ENCODE results near the gene RGS3.

RGS3 gene

GRCh38 chr9:113492343-113493202 lies 29.0 kb downstream of the RGS3 start:
- ATAC-seq: no peak

DNA sequence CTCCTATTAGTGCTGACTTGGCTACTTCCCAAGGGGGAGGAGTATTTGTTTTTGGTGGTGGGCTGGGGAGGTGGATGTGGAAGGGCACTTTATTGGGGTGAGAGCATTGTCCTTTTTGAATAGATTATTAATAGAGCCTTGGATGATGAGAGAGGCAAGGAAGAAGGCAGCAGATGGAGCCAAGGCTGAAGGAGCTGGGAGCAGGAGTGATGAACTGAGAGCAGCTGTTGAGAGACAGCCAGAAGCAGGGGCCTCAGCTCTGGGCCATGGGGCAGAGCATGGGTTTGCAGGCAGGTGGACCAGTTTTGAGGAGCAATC lies 29.6 kb downstream of the RGS3 start:
- ATAC-seq: no peak

DNA sequence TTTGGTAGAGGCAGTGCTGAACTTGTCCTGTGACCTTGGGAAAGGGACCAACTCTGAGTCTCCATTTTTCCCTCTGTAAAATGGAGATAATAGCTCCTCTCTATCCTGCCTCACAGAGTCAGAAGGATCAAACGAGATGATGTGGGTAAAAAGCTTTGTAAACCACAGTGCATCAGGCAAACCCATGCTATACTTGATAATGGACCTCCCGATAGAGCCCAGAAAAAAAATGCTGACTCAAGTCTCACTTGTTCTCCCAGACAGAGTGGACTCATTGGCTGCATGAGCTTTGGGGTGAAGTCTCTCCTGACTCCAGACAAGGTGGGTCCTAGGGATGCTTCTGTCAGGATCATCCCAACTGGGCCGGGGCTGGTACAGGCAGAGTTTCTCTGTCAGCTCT lies 32.0 kb downstream of the RGS3 start:
- ATAC-seq: no peak

GRCh38 chr9:113497051-113497450 lies 33.5 kb downstream of the RGS3 start:
- no peak for ATAC-seq

- ATAC-seq: no peak
Measured at GRCh38 chr9:113499153-113499875, 35.8 kb downstream of the RGS3 start.

DNA sequence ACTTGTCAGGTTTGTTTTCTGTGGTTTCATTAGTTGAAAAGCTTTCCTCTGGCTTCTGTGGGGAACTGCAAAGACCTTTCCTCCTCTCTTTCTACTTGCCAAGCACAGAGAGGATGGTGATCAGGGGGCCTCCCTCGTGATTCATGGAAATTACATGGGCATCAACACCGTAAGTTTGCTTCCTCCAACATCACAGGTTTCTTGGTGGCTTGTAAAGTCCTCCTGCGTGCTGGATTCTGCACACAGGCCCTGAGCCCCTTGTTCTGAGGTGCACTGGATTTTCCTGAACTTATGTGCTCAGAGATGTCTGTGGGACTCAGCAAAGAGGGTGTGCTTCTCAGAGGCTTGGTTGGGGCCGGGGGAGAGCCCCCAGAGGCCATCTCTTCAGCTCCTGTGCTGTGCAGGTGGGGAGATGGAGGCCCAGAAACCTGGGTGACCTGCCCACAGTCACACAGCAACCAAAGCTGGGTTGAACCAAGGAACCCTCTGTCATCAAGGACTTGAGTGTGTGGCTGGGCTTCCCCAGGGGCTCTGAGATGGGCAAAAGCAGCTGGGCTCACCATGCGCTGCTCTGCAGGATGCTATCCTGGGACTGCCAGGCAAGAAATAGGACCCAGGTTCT lies 36.5 kb downstream of the RGS3 start:
- no peak for ATAC-seq

- ATAC-seq: no peak
Measured at GRCh38 chr9:113501129-113501686, 37.7 kb downstream of the RGS3 start.

DNA sequence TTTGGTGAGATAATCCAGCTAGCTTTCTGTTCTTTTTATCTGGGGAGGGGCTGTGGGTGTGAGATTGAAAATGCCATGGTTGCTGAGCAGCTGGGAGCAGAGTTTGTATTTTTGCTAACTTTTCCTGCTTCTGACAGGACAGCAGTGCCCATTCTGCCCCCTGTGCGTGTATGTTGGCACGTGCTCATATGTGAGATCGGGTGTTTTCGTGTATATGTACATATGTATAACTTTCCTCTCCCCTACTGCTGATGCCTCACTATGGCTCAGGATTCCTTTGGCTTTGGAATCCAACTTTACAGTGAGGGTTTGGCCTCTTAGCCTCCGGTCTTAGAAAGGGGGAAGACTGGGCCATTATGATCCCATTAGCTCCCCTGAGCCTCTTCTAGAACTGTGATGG lies 38.3 kb downstream of the RGS3 start:
- ATAC-seq: no peak

- ATAC-seq: no peak
Measured at GRCh38 chr9:113502427-113503034, 39.0 kb downstream of the RGS3 start.

DNA sequence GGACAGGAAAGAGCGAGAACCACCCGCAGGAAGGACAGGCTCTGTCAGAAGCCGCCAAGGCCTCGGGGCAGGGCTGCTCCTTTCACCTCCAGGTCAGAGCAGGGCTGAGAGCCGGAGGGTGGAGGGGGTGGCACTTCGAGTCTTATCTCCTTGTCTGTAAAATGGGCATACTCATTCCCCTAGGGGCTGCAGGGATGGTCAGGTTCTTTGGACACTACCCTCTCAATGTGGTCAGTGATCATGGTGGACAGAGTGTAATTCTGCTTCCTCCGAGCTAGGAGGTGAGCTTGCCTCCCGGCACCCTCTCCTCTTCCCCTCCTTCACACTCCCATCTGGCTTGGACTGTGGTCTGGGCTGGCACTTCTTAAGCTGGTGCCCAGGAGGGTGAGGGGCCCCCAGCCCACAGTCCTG lies 39.6 kb downstream of the RGS3 start:
- ATAC-seq: no peak

DNA sequence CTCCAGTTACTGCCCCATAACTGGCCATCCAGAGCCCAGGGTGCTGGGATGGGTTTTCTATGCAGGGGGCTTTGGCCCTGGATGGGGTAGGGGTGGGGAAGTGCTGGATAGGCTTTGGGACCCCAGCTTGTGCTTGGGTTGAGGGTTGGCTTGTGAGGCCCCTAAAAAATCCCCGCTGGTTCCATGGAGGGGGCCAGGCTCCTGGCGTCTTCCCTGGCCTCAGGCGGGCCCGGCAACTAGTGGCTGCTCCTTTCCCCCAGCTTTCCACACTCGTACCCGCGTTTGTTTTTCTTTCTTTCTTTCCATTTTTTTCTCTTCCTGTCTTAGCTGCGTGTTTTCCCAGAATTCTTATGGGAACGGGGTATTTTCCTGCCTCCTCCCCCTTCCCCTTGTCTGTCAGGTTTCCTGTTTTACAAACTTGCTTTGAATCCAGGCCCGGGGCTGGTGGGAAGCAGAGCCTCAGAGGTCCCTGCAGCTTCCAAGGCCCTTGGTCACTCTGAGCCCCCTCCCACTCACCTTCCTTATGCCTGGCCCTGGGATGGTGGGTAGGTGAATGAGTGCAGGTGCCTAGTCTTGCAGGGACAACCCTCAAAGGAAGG lies 40.2 kb downstream of the RGS3 start:
- ATAC-seq: no peak

- no peak for ATAC-seq
Measured at GRCh38 chr9:113504725-113505590, 41.4 kb downstream of the RGS3 start.

- ATAC-seq: no peak
Measured at GRCh38 chr9:113506090-113506589, 42.6 kb downstream of the RGS3 start.

GRCh38 chr9:113507256-113507655 lies 43.7 kb downstream of the RGS3 start:
- no peak for ATAC-seq

DNA sequence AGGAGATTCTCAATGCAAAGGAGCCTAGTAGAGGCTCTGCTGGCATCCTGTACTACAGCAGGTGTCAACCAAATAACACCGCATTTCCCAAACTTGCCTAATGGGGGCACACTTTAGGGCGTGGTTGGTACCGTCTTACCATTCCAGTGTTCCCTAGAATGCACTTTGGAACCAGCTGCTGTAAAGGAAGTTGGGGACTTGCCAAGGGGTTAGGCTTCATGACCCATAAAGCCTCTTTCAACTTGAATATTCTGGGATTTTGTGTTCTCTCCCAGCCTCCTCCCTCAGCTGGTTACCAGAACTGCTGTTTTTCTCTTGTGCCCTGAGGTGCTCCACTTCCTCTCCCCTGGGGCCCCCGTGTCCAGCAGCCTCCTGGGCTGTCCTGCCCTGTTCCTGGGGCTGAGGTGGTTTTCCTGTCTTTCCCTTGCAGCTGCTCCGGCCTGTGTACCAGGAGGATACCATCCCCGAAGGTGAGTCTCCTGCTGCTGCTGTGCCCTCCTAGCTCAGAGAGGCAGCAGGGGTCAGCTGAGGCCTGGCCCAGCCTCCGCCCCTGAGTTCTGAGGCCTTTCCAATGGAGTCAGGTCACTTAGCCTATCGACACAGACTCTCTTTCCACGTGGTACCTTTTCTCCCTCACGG lies 44.7 kb downstream of the RGS3 start:
- no peak for ATAC-seq

DNA sequence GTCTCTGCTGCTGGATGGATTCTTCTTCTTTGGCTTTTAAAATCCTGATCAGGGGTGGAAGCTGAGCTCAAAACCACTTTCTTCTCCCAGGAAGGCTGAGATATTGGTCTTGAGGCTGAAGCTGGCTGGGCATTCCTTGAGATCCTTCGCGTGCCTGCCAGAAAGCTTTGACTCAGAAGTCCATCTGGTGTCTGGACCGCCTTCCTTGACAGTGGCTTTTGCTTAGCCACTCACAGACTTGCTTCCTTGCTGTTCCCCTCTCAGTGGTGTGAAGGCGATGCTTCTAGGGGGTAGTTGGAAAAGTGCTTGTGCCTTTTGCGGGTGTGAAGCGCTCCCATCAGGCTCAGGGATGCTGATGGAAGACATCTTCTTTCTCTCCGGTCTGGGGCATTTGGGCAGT lies 45.9 kb downstream of the RGS3 start:
- no peak for ATAC-seq

DNA sequence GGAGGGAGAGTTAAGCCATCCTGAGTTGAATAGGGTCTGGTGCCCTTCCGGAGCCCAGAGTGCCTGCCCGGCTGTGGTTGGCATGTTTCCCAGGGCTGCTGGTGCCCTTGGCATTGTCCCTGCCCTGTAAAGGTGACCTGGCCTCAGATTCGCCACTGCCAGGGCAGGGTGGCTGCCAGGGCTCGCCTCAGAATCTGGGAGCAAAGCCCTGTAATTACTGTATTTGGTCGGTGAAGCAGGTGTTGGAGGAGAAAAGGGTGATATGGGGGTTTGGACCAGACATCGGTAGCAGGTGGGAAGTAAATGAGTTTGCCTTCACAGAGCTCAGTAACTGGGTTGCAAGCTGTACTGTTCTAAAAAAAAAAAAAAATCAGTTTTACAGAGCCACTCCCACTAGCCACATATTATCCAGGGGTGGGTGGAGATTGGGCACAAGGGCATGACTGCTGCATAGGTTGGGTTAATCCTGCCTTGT lies 47.6 kb downstream of the RGS3 start:
- no peak for ATAC-seq

DNA sequence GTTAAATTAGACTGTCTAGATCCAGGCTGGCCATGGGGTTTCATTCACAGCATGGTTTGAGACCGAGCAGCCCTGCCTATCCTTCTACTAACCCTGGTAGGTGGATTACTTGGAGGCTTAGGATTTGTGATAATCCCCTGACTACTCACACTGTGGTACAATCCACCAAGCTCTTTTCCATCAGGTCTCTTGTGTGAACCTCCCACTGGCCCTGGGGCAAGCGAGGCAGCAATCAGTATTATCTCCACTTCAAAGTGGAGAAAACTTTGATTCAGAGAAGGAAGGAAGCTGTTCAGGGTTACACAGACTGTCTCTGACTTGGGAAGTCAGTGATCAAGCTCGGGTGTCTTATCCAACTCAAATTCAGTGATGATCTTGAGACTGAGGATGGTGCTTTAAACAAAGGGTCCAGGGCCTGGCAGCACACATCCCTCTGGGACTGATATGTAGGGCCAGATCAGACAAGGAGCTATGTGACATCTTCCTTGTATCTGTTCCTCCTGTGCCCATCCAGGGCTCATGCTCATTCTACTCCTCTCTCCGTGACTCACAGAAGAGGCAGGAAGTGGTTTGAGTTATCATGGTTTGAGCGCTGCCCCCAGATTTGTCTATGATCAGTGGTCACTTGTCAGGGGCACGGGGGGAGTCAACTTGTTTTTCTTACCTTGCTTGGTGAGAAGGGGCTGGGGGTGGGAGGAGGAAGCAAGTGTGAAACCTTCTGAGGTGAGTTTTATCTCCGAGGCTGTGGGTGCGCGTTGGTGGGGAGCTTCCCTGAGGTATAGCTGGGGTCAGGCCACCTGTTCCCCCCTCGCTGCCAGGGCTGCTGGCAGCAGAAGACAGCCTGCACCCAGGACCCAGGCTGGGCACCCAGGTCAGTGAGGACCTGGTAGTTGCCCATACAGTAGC lies 48.6 kb downstream of the RGS3 start:
- ATAC-seq: peak; percentile 72

- no peak for ATAC-seq
Measured at GRCh38 chr9:113513111-113513510, 49.6 kb downstream of the RGS3 start.

DNA sequence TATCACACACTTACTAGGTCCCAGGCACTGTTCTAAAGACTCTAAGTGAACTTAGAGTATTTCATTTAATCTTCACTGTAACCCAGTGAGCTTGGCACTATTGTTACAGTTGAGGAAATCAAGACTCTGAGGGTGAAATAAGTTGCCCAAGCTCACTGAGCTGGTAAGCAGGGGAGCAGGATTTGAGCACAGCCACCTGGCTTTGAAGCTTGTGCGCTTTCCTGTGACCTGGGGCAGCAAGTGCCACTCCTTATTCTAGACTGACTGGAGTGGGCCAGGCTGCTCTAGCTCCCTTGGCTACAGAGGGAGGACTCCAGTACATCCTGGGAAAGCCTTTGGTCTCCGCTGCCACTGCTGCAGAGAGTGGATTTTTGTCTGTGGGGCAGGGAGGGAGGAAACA lies 50.0 kb downstream of the RGS3 start:
- ATAC-seq: no peak

Data from activated CD4-positive, CD25-positive, alpha-beta regulatory T cell treated with anti-CD3 and anti-CD28 coated beads, Interleukin-2, amount 50 U/mL, for 24 hours (primary cell).